Adrenal gland (tissue), 5 donors: ENCODE results near the gene RIMKLA.

Experiments
- CTCF ChIP-seq, 6 experiments: fragments of 450-650 bp in 4 of 6; fragments of 200-600 bp in 2 of 6; sonication (generic) in 1 of 6; IDR thresholded peaks; 1 replicate in 5 of 6; 2 replicates in 1 of 6; pipeline versions ENCODE4 v1.5.1 to v1.8.0; 2016 to 2021; ENCODE audit warnings: antibody characterized with exemption in 6 of 6, mild to moderate bottlenecking in 2 of 6, moderate library complexity in 1 of 6
- POLR2A ChIP-seq, 2 donors: fragments of 450-650 bp; IDR thresholded peaks; one replicate each; pipeline ENCODE4 v1.6.1; 2017; ENCODE audit warnings: antibody characterized with exemption in 2 of 2, mild to moderate bottlenecking in 2 of 2, moderate library complexity in 1 of 2
- donor health status: DM: no; HTN: no; CAD: no.

- TF ChIP-seq CTCF (IDR thresholded peaks at IDR 0.05) (no peak), POLR2A (IDR thresholded peaks at IDR 0.05) (no peak)
Observed at GRCh38 chr1:42456754-42457089, 76.1 kb downstream of the RIMKLA start.
